PC-9 (cell line): Measurements from ENCODE around the gene SLC16A9. TPM values are rescaled to one million over a fixed set of nuclear protein-coding genes. Genes with fewer than 3 reads are reported as not detected.

Source experiments
- BruUV-seq: library from RNA; stranded (reverse); fragments of 400-500 nt; replicated peaks from 2 replicates; lab custom pipeline; 2021; lab: Mats Ljungman, UMichigan
- CTCF ChIA-PET: fragments of 300-600 bp; sonication (Branson Sonifier 250); formaldehyde crosslinking; loops from one replicate; lab custom pipeline; 2022; ENCODE audit warnings: antibody characterized with exemption; lab: Charles Lee
- POLR2A ChIA-PET: fragments of 300-600 bp; sonication (Branson Sonifier 250); formaldehyde crosslinking; loops from one replicate; lab custom pipeline; 2022; ENCODE audit warnings: antibody characterized with exemption; ENCODE audit not compliant: unreplicated experiment; lab: Charles Lee
- DNase-seq, 2 experiments: peaks; one replicate each; pipeline versions ENCODE4 v3.0.0 to v3.0.0-alpha.2; 2015 to 2022; ENCODE audit warnings: mixed read lengths in 1 of 2
- H2AFZ ChIP-seq: fragments of 200-600 bp; sonication (generic); 2 replicates; pipeline ENCODE4 v1.8.1; 2017; ENCODE audit warnings: antibody characterized with exemption
- H3F3A ChIP-seq: fragments of 200-600 bp; sonication (generic); 2 replicates; pipeline ENCODE4 v1.8.1; 2017; ENCODE audit warnings: antibody characterized with exemption, mild to moderate bottlenecking, low read depth; ENCODE audit not compliant: insufficient read depth
- H3K27ac ChIP-seq: fragments of 200-600 bp; sonication (generic); 2 replicates; pipeline ENCODE4 v1.6.1; 2016; ENCODE audit warnings: mixed run types
- H3K27me3 ChIP-seq: fragments of 200-600 bp; sonication (generic); 2 replicates; pipeline ENCODE4 v1.6.1; 2016; ENCODE audit warnings: low read depth, mixed run types; ENCODE audit not compliant: insufficient read depth
- H3K36me3 ChIP-seq: fragments of 200-600 bp; sonication (generic); 2 replicates; pipeline ENCODE4 v1.6.1; 2016; ENCODE audit warnings: low read depth, mixed run types
- H3K4me1 ChIP-seq: fragments of 200-600 bp; sonication (generic); replicated peaks from 2 replicates; pipeline ENCODE4 v1.6.1; 2016; ENCODE audit warnings: mixed run types; ENCODE audit not compliant: insufficient read depth
- H3K4me2 ChIP-seq: fragments of 200-600 bp; sonication (generic); 2 replicates; pipeline ENCODE4 v1.6.1; 2017; ENCODE audit warnings: mixed run types
- H3K4me3 ChIP-seq: fragments of 200-600 bp; sonication (generic); 2 replicates; pipeline ENCODE4 v1.6.1; 2016; ENCODE audit warnings: mixed run types
- H3K79me2 ChIP-seq: fragments of 200-600 bp; sonication (generic); 2 replicates; pipeline ENCODE4 v1.6.1; 2017; ENCODE audit warnings: low read depth, mixed run types
- H3K9me2 ChIP-seq: fragments of 200-600 bp; sonication (generic); 2 replicates; pipeline ENCODE4 v1.8.1; 2017; ENCODE audit warnings: mild to moderate bottlenecking; ENCODE audit not compliant: insufficient read depth
- H3K9me3 ChIP-seq: fragments of 200-600 bp; sonication (generic); 2 replicates; pipeline ENCODE4 v1.8.1; 2016; ENCODE audit warnings: low read depth; ENCODE audit not compliant: insufficient read depth
- H4K20me1 ChIP-seq: fragments of 200-600 bp; sonication (generic); 2 replicates; pipeline ENCODE4 v1.8.1; 2017; ENCODE audit not compliant: insufficient read depth
- EZH2 ChIP-seq: fragments of 200-600 bp; sonication (generic); IDR thresholded peaks from 2 replicates; pipeline ENCODE4 v1.8.0; 2017; ENCODE audit warnings: antibody characterized with exemption, low read depth
- intact Hi-C: fragments of 100-400 bp; cut with micrococcal nuclease; formaldehyde crosslinking; loops from one replicate; pipeline ENCODE4 v1.10.0; 2022; ENCODE audit not compliant: unreplicated experiment
- total RNA-seq: library from RNA; stranded (reverse); gene quantifications from 2 replicates; pipeline ENCODE4 v1.2.3, GENCODE V29; 2021
- TF ChIP-seq, protein P1 (sequence below): fragments of 200-600 bp; sonication (generic); conservative IDR thresholded peaks from 2 replicates; pipeline ENCODE4 v1.6.1; 2017; ENCODE audit warnings: mixed run types, antibody characterized with exemption, mild to moderate bottlenecking, moderate library complexity

SLC16A9 gene
- total RNA-seq, 1 experiment from 2014 or later, result not detected

DNA sequence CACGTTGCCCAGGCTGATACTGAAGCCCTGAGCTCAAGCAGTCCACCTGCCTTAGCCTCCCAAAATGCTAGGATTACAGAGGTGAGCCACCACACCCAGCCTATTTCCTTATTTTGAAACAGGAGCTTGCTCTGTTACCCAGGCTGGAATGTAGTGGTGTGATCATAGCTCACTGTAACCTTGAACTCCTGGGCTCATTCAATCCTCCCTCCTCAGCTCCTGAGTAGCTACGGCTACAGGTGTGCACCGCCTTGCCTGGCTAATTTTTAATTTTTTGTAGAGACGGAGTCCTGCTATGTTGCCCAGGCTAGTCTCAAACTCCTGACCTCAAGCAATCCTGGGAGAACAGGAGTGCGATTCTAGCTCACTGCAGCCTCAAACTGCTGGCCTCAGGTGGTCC is 31.9 kb upstream of the SLC16A9 start:
- H3K36me3 ChIP-seq, result no peaks in the 10 kb centered on the region
- intact Hi-C loops, result no loop called here
- H4K20me1 ChIP-seq, result no peaks in the 10 kb centered on the region
- no peak overlapping the region for H2AFZ ChIP-seq
- no peak for DNase-seq
- H3K4me2 ChIP-seq, result no peak overlapping the region
- H3K27ac ChIP-seq, result no peak overlapping the region
- CTCF ChIA-PET, result no interaction called here
- no peaks in the 10 kb centered on the region for H3K9me2 ChIP-seq
- no peaks in the 10 kb centered on the region for H3K4me1 ChIP-seq
- H3K27me3 ChIP-seq, result no peaks in the 10 kb centered on the region
- no peak overlapping the region for H3K4me3 ChIP-seq
- H3K9me3 ChIP-seq, result no peaks in the 10 kb centered on the region
- no peaks in the 10 kb centered on the region for H3F3A ChIP-seq
- BruUV-seq, result no TSS peak
- POLR2A ChIA-PET, result no interaction called here
- no peaks in the 10 kb centered on the region for H3K79me2 ChIP-seq
- TF ChIP-seq, protein P1, sequence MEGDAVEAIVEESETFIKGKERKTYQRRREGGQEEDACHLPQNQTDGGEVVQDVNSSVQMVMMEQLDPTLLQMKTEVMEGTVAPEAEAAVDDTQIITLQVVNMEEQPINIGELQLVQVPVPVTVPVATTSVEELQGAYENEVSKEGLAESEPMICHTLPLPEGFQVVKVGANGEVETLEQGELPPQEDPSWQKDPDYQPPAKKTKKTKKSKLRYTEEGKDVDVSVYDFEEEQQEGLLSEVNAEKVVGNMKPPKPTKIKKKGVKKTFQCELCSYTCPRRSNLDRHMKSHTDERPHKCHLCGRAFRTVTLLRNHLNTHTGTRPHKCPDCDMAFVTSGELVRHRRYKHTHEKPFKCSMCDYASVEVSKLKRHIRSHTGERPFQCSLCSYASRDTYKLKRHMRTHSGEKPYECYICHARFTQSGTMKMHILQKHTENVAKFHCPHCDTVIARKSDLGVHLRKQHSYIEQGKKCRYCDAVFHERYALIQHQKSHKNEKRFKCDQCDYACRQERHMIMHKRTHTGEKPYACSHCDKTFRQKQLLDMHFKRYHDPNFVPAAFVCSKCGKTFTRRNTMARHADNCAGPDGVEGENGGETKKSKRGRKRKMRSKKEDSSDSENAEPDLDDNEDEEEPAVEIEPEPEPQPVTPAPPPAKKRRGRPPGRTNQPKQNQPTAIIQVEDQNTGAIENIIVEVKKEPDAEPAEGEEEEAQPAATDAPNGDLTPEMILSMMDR, result no peak
- TF ChIP-seq EZH2, result no peak

DNA sequence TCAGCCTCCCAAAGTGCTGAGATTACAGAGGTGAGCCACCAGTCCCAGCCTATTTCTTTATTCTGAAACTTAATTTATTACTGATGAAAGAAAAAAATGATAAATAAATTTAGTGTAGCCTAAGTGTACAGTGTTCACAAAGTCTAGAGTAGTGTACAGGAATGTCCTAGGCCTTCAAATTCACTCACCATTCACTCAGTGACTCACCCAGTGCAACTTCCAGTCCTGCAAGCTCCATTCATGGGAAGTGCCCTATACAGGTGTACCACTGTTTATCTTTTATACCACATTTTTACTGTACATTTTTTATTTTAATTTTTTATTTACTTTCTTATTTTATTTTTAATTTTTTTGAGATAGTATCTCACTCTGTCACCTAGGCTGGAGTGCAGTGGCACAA is 31.4 kb upstream of the SLC16A9 start:
- H2AFZ ChIP-seq, result no peak overlapping the region
- intact Hi-C loops, result no loop called here
- CTCF ChIA-PET, result no interaction called here
- no peaks in the 10 kb centered on the region for H3K9me2 ChIP-seq
- no peaks in the 10 kb centered on the region for H3F3A ChIP-seq
- H3K4me3 ChIP-seq, result no peak overlapping the region
- H3K79me2 ChIP-seq, result no peaks in the 10 kb centered on the region
- DNase-seq, result no peak
- H3K9me3 ChIP-seq, result no peaks in the 10 kb centered on the region
- TF ChIP-seq, protein P1, result no peak
- TF ChIP-seq EZH2, result no peak
- no peaks in the 10 kb centered on the region for H4K20me1 ChIP-seq
- no peaks in the 10 kb centered on the region for H3K36me3 ChIP-seq
- BruUV-seq, result no TSS peak
- POLR2A ChIA-PET, result no interaction called here
- H3K4me2 ChIP-seq, result no peak overlapping the region
- H3K4me1 ChIP-seq, result no peaks in the 10 kb centered on the region
- H3K27me3 ChIP-seq, result no peaks in the 10 kb centered on the region
- H3K27ac ChIP-seq, result no peak overlapping the region

DNA sequence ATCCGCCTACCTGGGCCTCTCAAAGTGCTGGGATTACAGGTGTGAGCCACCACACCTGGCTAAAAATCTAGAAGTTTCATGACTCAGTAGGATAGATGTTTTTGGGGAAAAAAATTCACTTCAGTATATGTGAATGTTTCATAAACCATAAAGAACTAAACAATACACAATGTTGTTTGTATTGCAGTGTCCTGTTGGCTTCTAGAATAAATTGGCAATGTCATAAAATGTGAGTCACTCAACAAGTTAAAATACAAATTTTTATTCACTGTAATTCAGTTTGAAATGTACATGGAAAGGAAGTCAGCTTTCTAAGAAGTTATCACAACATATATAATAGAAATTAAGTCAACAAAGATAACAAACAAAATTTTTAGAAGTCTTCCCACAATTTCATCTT is 27.1 kb upstream of the SLC16A9 start:
- H3K4me1 ChIP-seq, result no peaks in the 10 kb centered on the region
- ChIA-PET POLR2A (no interaction called here), CTCF (no interaction called here)
- no peaks in the 10 kb centered on the region for H3K79me2 ChIP-seq
- no peaks in the 10 kb centered on the region for H3K36me3 ChIP-seq
- no peak overlapping the region for H3K4me2 ChIP-seq
- H3K27me3 ChIP-seq, result no peaks in the 10 kb centered on the region
- no peak overlapping the region for H3K27ac ChIP-seq
- no peaks in the 10 kb centered on the region for H3F3A ChIP-seq
- no peaks in the 10 kb centered on the region for H3K9me3 ChIP-seq
- BruUV-seq, result no TSS peak
- DNase-seq, result no peak
- TF ChIP-seq, protein P1, result no peak
- TF ChIP-seq EZH2, result no peak
- no peak overlapping the region for H2AFZ ChIP-seq
- no peak overlapping the region for H3K4me3 ChIP-seq
- no peaks in the 10 kb centered on the region for H3K9me2 ChIP-seq
- H4K20me1 ChIP-seq, result no peaks in the 10 kb centered on the region
- intact Hi-C loops, result no loop called here
